Measurements from ENCODE around the gene KDM2B. TPM values are rescaled to one million over a fixed set of nuclear protein-coding genes. Genes with fewer than 3 reads are reported as not detected.

The KDM2B gene
- total and polyA plus RNA-seq, 2 of the 8 experiments (the other 6 are each of a cell fraction or from before 2014, with no cell fraction given): 111 to 162 TPM

- H2AFZ ChIP-seq (ENCODE audit: low read length): no peak within 1 kb of the TSS; the same call in 1 of the 2 replicates
- no peak within 1 kb of the TSS; the same call in 1 of the 2 replicates for H2AK5ac ChIP-seq (ENCODE audit: low read depth, low read length)
- H3K18ac ChIP-seq (ENCODE audit: extremely low read depth, low read length): peak within 1 kb of the TSS; percentile 95
- FAIRE-seq (no peak), DNase-seq (ENCODE audit: low read depth in 1 of 2, low spot score in 2 of 2) (peak; percentile 94 to 98)
- H3K14ac ChIP-seq (ENCODE audit: insufficient read length): no peak within 1 kb of the TSS
- H2BK120ac ChIP-seq (replicated peaks; ENCODE audit: low read depth, low read length): no peak within 1 kb of the TSS
- H4K5ac ChIP-seq (ENCODE audit: insufficient read length, low read depth, low read length): peak within 1 kb of the TSS; percentile 89
- H2BK15ac ChIP-seq (ENCODE audit: low read length): no peak within 1 kb of the TSS
- peaks cover 8% of the 10 kb centered on the region for H3K23me2 ChIP-seq (ENCODE audit: low read depth, low read length)
- peak within 1 kb of the TSS; percentile 93 for H4K8ac ChIP-seq (ENCODE audit: extremely low read depth, insufficient read depth, low read length)
- peaks cover 0 to 4% (median 0%) of the 10 kb centered on the region in 4 experiments; a peak in 1 of 8 replicates for H3K36me3 ChIP-seq (ENCODE audit: control insufficient read depth in 2 of 4, insufficient read depth in 4 of 4, low read length in 3 of 4)
- peak within 1 kb of the TSS; percentile 13; the same call in 1 of the 2 replicates for H2BK12ac ChIP-seq (ENCODE audit: low read depth, low read length)
- peaks cover 0 to 3% of the 10 kb centered on the region in 2 experiments for H4K20me1 ChIP-seq (replicated peaks in 1 of 2; ENCODE audit: control insufficient read depth in 1 of 2, insufficient read depth in 2 of 2, low read length in 2 of 2)
- H2BK20ac ChIP-seq (ENCODE audit: low read length): no peak within 1 kb of the TSS
- peak within 1 kb of the TSS; percentile 94 for H3K4ac ChIP-seq (replicated peaks; ENCODE audit: insufficient read length, low read depth, low read length)
- peak within 1 kb of the TSS; percentile 79 to 99 for H3K4me2 ChIP-seq (ENCODE audit: insufficient read depth in 1 of 2, low read depth in 2 of 2, low read length in 2 of 2)
- peaks cover 0 to 4% (median under 1%) of the 10 kb centered on the region in 4 experiments; a peak in 1 of 7 replicates for H3K4me1 ChIP-seq (replicated peaks in 1 of 4; ENCODE audit: control insufficient read depth in 3 of 4, insufficient read depth in 4 of 4, low read length in 3 of 4)
- peak within 1 kb of the TSS; percentile 76 to 87 (median 86) for H3K4me3 ChIP-seq (ENCODE audit: extremely low read depth in 1 of 4, insufficient read depth in 2 of 4, low read depth in 3 of 4, low read length in 4 of 4)
- H3K79me1 ChIP-seq (ENCODE audit: low read depth, low read length): peaks cover 4% of the 10 kb centered on the region
- no peak within 1 kb of the TSS for H3K23ac ChIP-seq (ENCODE audit: insufficient read length)
- no peaks in the 10 kb centered on the region for H3K27me3 ChIP-seq (replicated peaks in 1 of 4; ENCODE audit: control insufficient read depth in 3 of 4, extremely low read depth in 1 of 4, insufficient read depth in 3 of 4, low read length in 3 of 4)
- peaks cover 4 to 37% of the 10 kb centered on the region in 2 experiments; a peak in 3 of 4 replicates for H3K79me2 ChIP-seq (ENCODE audit: control insufficient read depth in 1 of 2, insufficient read depth in 2 of 2, low read length in 2 of 2)
- no peaks in the 10 kb centered on the region for H3K9me3 ChIP-seq (ENCODE audit: insufficient read depth in 2 of 2, low read depth in 1 of 2, low read length in 1 of 2)
- WGBS, 2 experiments (ENCODE audit: extremely low coverage in 1 of 2, insufficient coverage in 1 of 2, insufficient read length in 1 of 2, insufficient replicate concordance in 2 of 2, low coverage in 1 of 2, low lambda C conversion rate in 2 of 2, missing lambda C conversion rate in 1 of 2): 2% methylated on average over 71 of the region's 77 CpGs; no CpG with 5 or more reads in 1 of the 2 experiments
- H3K9ac ChIP-seq (replicated peaks in 1 of 4; ENCODE audit: extremely low read depth in 1 of 4, low read depth in 3 of 4, low read length in 3 of 4): peak within 1 kb of the TSS; percentile 82 to 93 (median 84)
- H3K56ac ChIP-seq (replicated peaks; ENCODE audit: insufficient read length, low read depth, low read length): peak within 1 kb of the TSS; percentile 82
- peak within 1 kb of the TSS; percentile 83 for H3K27ac ChIP-seq (ENCODE audit: low read depth, low read length)
- H2BK5ac ChIP-seq (ENCODE audit: low read depth, low read length): peak within 1 kb of the TSS; percentile 80
- ChIA-PET POLR2A (ENCODE audit: partially characterized antibody) (interaction anchor here (0.6 to 3.0 kb wide), 22 partner anchors 9 to 489 kb away, joined by 3 to 22 read pairs (median 4); partner anchors contain the start of genes ANAPC5, CAMKK2 and KDM2B), CTCF (ENCODE audit: partially characterized antibody) (interaction anchor here (0.5 to 3.8 kb wide), 6 partner anchors 34 to 196 kb away, joined by 3 to 18 read pairs (median 3); no protein-coding TSS in a partner anchor)
- H4K91ac ChIP-seq (replicated peaks; ENCODE audit: insufficient read length, low read length): peak within 1 kb of the TSS; percentile 81
- peak; percentile 91 for TF ChIP-seq POLR2AphosphoS5 (IDR thresholded peaks at IDR 0.05; ENCODE audit: low read depth, low read length)
- peak; percentile 62 for TF ChIP-seq ASH2L (IDR thresholded peaks at IDR 0.05; ENCODE audit: low read length)
- peak; percentile 53 for TF ChIP-seq MAX (IDR thresholded peaks at IDR 0.05)
- TF ChIP-seq SP1 (IDR thresholded peaks at IDR 0.05; ENCODE audit: low read depth, low read length): peak; percentile 97
- no peak for TF ChIP-seq RAD21 (IDR thresholded peaks at IDR 0.05 in 1 of 2, conservative IDR thresholded peaks at IDR 0.05 in 1 of 2; ENCODE audit: low read depth in 2 of 2, low read length in 2 of 2)
- TF ChIP-seq POLR2A (IDR thresholded peaks at IDR 0.05; ENCODE audit: control extremely low read depth in 1 of 2, low read depth in 2 of 2, low read length in 2 of 2): peak; percentile 87 to 92; a peak in 2 of 3 replicates
- TF ChIP-seq CREB1 (IDR thresholded peaks at IDR 0.05): peak; percentile 73
- TF ChIP-seq SP2 (IDR thresholded peaks at IDR 0.05; ENCODE audit: low read length): peak; percentile 73
- no peak for TF ChIP-seq SUZ12 (IDR thresholded peaks at IDR 0.05; ENCODE audit: low read length)
- TF ChIP-seq PHF8 (conservative IDR thresholded peaks at IDR 0.05; ENCODE audit: low read depth, low read length): peak; percentile 88
These were observed 181.2 kb downstream of the KDM2B start, which contains the start of gene RNF34 for GRCh38 chr12:121399391-121400331. RNF34 (plus strand) TSS chr12:121400118; CDS start chr12:121400213, 95 bp downstream.
